Smooth muscle cell (in vitro differentiated cells): Measurements from ENCODE around the gene CLDN4. TPM values are rescaled to one million over a fixed set of nuclear protein-coding genes. Genes with fewer than 3 reads are reported as not detected.

Source experiments
- DNase-seq: peaks from one replicate; lab custom pipeline; 2025; ENCODE audit not compliant: unreplicated experiment; lab: John Stamatoyannopoulos, UW
- H2AFZ ChIP-seq: fragments of 200-600 bp; sonication (generic); 2 replicates; pipeline ENCODE4 v1.6.0; 2016; ENCODE audit warnings: antibody characterized with exemption, low read depth, mild to moderate bottlenecking
- H3F3A ChIP-seq: fragments of 200-600 bp; sonication (generic); 2 replicates; pipeline ENCODE4 v1.6.0; 2017; ENCODE audit warnings: antibody characterized with exemption, low read depth
- H3K27ac ChIP-seq: fragments of 200-600 bp; sonication (generic); 2 replicates; pipeline ENCODE4 v1.5.1; 2016; ENCODE audit warnings: low read depth, mild to moderate bottlenecking
- H3K27me3 ChIP-seq: fragments of 200-600 bp; sonication (generic); 2 replicates; pipeline ENCODE4 v1.6.1; 2016; ENCODE audit warnings: low read depth, mild to moderate bottlenecking
- H3K36me3 ChIP-seq: fragments of 200-600 bp; sonication (generic); 2 replicates; pipeline ENCODE4 v1.5.1; 2016; ENCODE audit warnings: low read depth
- H3K4me1 ChIP-seq: fragments of 200-600 bp; sonication (generic); 2 replicates; pipeline ENCODE4 v1.5.1; 2016; ENCODE audit warnings: low read depth
- H3K4me2 ChIP-seq: fragments of 200-600 bp; sonication (generic); 2 replicates; pipeline ENCODE4 v1.6.0; 2016; ENCODE audit warnings: mild to moderate bottlenecking
- H3K4me3 ChIP-seq: fragments of 200-600 bp; sonication (generic); 2 replicates; pipeline ENCODE4 v1.5.1; 2016; ENCODE audit warnings: mild to moderate bottlenecking
- H3K79me2 ChIP-seq: fragments of 200-600 bp; sonication (generic); 2 replicates; pipeline ENCODE4 v1.6.0; 2016; ENCODE audit warnings: low read depth, mild to moderate bottlenecking
- H3K9ac ChIP-seq: fragments of 200-600 bp; sonication (generic); 2 replicates; pipeline ENCODE4 v1.6.0; 2016; ENCODE audit warnings: low read depth
- H3K9me3 ChIP-seq: fragments of 200-600 bp; sonication (generic); replicated peaks from 2 replicates; pipeline ENCODE4 v1.5.1; 2016; ENCODE audit warnings: low read depth
- H4K20me1 ChIP-seq: fragments of 200-600 bp; sonication (generic); 2 replicates; pipeline ENCODE4 v1.6.0; 2016; ENCODE audit warnings: low read depth
- WGBS: methylation state at CpG from one replicate; pipeline ENCODE4 v1.1.7; 2016; ENCODE audit warnings: low lambda C conversion rate; 5-methylcytosine and 5-hydroxymethylcytosine counted together
- polyA plus RNA-seq: library from polyadenylated mRNA; unstranded; fragments of >200 nt; fragmentation: Nextera tagmentation; extraction: Ambion mirVana; gene quantifications from 2 replicates; pipeline ENCODE4 v1.2.1, GENCODE V29; 2016
- total RNA-seq: library from RNA; depleted of rRNA; stranded (reverse); fragments of >200 nt; gene quantifications from 2 replicates; pipeline ENCODE4 v1.2.3, GENCODE V29; 2014
- TF ChIP-seq, protein P1 (sequence below): fragments of 200-600 bp; sonication (generic); IDR thresholded peaks from 2 replicates; pipeline ENCODE4 v1.5.1; 2017; ENCODE audit warnings: borderline replicate concordance, mild to moderate bottlenecking, antibody characterized with exemption; ENCODE audit not compliant: insufficient read depth, poor library complexity, severe bottlenecking

Gene CLDN4
- total and polyA plus RNA-seq, 2 experiments from 2014 or later = 63.5 to 109 TPM

DNA sequence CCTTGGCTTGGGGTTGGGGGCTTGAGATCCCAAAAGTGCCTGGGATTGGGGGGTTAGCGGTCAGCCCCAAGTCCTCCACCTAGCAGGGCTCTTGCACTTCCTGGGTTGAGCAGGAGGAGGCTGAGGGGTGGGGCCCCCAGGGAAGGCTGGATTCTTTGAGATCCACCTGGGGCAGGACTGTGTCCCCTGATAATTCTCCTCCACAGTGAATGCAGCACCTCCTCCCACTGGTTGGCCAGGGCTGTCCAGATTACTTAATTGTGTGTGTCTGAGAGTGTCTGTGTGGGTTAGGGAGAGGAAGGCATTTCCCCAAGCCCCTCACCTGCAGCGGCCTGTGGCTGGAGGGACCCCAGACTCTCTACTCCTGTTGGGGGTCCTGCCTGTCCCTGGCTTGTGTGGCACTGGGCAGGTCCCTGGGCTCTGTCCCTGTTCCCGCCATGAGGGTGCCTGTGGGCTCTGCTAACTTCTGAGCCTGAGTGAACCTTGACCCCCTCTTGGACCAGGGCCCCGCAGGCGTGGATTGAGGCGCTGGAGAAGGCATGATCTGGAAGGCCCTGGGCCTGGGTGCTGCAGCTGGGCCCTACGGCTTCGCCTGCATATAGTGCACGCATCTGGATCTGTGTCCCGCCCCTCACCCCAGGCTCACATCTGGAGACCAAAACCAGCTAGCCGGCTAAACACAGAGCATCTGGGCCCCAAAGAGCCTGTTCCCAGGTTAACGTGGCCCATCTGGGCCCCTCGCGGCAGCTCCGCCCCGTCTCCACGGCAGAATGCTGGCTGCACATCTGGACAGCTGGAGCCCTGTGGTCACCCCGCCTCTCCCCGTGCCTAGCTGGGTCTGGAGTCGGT is 40.6 kb downstream of the CLDN4 start:
- DNase-seq = no peak
- no peaks in the 10 kb centered on the region for H3F3A ChIP-seq
- TF ChIP-seq, protein P1, sequence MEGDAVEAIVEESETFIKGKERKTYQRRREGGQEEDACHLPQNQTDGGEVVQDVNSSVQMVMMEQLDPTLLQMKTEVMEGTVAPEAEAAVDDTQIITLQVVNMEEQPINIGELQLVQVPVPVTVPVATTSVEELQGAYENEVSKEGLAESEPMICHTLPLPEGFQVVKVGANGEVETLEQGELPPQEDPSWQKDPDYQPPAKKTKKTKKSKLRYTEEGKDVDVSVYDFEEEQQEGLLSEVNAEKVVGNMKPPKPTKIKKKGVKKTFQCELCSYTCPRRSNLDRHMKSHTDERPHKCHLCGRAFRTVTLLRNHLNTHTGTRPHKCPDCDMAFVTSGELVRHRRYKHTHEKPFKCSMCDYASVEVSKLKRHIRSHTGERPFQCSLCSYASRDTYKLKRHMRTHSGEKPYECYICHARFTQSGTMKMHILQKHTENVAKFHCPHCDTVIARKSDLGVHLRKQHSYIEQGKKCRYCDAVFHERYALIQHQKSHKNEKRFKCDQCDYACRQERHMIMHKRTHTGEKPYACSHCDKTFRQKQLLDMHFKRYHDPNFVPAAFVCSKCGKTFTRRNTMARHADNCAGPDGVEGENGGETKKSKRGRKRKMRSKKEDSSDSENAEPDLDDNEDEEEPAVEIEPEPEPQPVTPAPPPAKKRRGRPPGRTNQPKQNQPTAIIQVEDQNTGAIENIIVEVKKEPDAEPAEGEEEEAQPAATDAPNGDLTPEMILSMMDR = no peak
- no peak overlapping the region for H3K9ac ChIP-seq
- no peaks in the 10 kb centered on the region for H3K9me3 ChIP-seq
- no peak overlapping the region for H3K4me3 ChIP-seq
- H3K4me1 ChIP-seq = no peaks in the 10 kb centered on the region
- no peaks in the 10 kb centered on the region for H3K36me3 ChIP-seq
- WGBS = 87% methylated on average over 20 of the region's 20 CpGs
- H3K4me2 ChIP-seq = no peak overlapping the region
- no peaks in the 10 kb centered on the region for H3K79me2 ChIP-seq
- no peak overlapping the region for H3K27ac ChIP-seq
- H4K20me1 ChIP-seq = no peaks in the 10 kb centered on the region
- H3K27me3 ChIP-seq = peaks cover 7% of the 10 kb centered on the region
- no peak overlapping the region for H2AFZ ChIP-seq

DNA sequence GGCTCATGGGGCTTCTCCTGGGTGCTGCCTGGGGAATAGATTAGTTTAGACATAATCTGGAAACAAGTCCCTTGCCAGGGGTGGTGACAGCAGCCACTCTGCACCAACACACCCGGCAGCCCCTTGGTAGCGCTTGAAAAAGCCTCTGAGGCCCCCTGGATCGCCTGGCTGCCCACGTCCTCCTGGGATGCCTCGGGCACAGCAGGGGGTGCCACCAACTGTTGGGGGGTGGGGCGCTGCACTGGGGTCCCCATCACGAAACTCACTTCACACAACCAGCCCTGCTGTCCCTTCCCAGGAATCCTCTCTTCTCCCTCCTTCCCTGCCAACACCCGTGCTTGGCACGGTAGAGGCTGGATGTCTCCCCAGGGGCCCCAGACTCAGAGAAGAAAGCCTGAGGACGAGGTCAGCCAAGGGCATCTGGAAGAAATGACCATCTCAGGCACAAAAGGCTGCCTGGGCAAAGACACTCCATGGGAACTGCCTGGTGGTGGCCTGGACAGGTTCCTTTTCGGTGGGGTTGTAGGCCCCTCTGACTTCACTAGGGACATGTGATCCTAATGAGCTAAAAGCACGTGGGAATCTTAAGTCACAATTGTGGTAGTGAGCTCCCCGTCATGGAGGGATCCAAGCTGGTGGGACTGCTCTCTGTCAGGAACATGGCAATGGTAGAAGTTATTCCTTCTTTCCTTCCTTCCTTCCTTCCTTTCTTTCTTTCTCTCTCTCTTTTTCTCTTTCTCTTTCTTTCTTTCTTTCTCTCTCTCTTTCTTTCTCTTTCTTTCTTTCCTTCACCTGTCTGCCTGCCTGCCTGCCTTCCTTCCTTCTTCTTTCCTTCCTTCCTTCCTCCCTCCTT is 41.5 kb downstream of the CLDN4 start:
- no peak overlapping the region for H2AFZ ChIP-seq
- no peaks in the 10 kb centered on the region for H3K9me3 ChIP-seq
- no peak overlapping the region for H3K4me2 ChIP-seq
- TF ChIP-seq, protein P1 = no peak
- no peak for DNase-seq
- peaks cover 15% of the 10 kb centered on the region for H3K27me3 ChIP-seq
- no peaks in the 10 kb centered on the region for H3K36me3 ChIP-seq
- H3K9ac ChIP-seq = no peak overlapping the region
- no peaks in the 10 kb centered on the region for H3K4me1 ChIP-seq
- H3F3A ChIP-seq = no peaks in the 10 kb centered on the region
- H3K4me3 ChIP-seq = no peak overlapping the region
- H3K27ac ChIP-seq = no peak overlapping the region
- H3K79me2 ChIP-seq = no peaks in the 10 kb centered on the region
- WGBS = 79% methylated on average over 11 of the region's 13 CpGs
- H4K20me1 ChIP-seq = no peaks in the 10 kb centered on the region

DNA sequence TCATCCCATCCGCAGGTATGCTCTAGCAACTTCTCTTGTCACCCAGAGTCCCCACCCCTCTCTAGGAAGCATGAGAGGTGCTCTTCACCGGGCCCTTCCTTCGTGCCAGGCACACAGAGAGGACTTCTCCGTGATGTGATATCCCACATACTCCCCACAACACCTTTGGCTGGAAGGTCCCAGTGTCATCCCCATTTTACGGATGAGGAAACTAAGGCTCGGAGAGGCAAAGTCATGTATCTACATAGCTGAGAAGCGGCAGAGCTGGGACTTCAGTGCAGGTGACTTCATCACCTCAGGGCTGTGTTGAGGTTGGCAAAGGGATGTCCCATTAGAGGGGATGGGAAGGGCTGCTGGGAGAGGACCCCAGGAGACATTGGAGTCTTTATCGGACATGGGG is 45.6 kb downstream of the CLDN4 start:
- no peaks in the 10 kb centered on the region for H3K36me3 ChIP-seq
- H3K27ac ChIP-seq = no peak overlapping the region
- TF ChIP-seq, protein P1 = no peak
- DNase-seq = no peak
- 90% methylated on average over 8 of the region's 8 CpGs for WGBS
- no peak overlapping the region for H3K9ac ChIP-seq
- H3F3A ChIP-seq = no peaks in the 10 kb centered on the region
- H3K79me2 ChIP-seq = no peaks in the 10 kb centered on the region
- H3K27me3 ChIP-seq = peaks cover 28% of the 10 kb centered on the region
- no peaks in the 10 kb centered on the region for H4K20me1 ChIP-seq
- no peaks in the 10 kb centered on the region for H3K4me1 ChIP-seq
- H2AFZ ChIP-seq = no peak overlapping the region
- no peak overlapping the region for H3K4me2 ChIP-seq
- H3K9me3 ChIP-seq = no peaks in the 10 kb centered on the region
- no peak overlapping the region for H3K4me3 ChIP-seq
